ENCODE measurements around the gene FBLN7.

FBLN7 gene

GRCh38 chr2:112229348-112229747, 91.2 kb downstream of the FBLN7 start:
- no peak for DNase-seq

GRCh38 chr2:112230371-112230770, 92.2 kb downstream of the FBLN7 start:
- DNase-seq, result no peak

Measured in amygdala (tissue), 56 donors.